ENCODE results near the gene ARHGAP26. TPM values are rescaled to one million over a fixed set of nuclear protein-coding genes. Genes with fewer than 3 reads are reported as not detected.

ARHGAP26 gene
- total RNA-seq, 4 donors from 2014 or later = 28.2 to 52.3 (median 37.9) TPM

- H3K4me3 ChIP-seq (replicated peaks in 1 of 3) = no peak overlapping the region
- 18 to 30% methylated on average over 7 of the region's 7 CpGs for WGBS, 2 donors
- H3K4me1 ChIP-seq = peaks cover 8 to 15% of the 10 kb centered on the region in 2 donors
These were observed 281.3 kb downstream of the ARHGAP26 start for GRCh38 chr5:143051244-143052058.

GRCh38 chr5:143052967-143053682 is 282.9 kb downstream of the ARHGAP26 start:
- WGBS, 2 donors = 92% methylated on average over 3 of the region's 3 CpGs
- intact Hi-C loops (cut with DNase I) = no loop called here
- TF ChIP-seq POLR2A (IDR thresholded peaks at IDR 0.05) (no peak), CTCF (IDR thresholded peaks at IDR 0.05) (no peak)

More at GRCh38 chr5:143051244-143052058, 281.3 kb downstream of the ARHGAP26 start:
- Histone ChIP-seq H3K27ac (peak overlapping the region; percentile 19 to 57 (median 27)), H3K27me3 (no peaks in the 10 kb centered on the region), H3K36me3 (no peaks in the 10 kb centered on the region), H3K9me3 (no peaks in the 10 kb centered on the region)
- TF ChIP-seq CTCF (IDR thresholded peaks at IDR 0.05) = no peak
- TF ChIP-seq POLR2A (IDR thresholded peaks at IDR 0.05) = no peak
- DNase-seq = peak; percentile 30 to 48
- intact Hi-C loops (cut with DNase I) = no loop called here

GRCh38 chr5:143053780-143054179 is 283.6 kb downstream of the ARHGAP26 start:
- intact Hi-C loops (cut with DNase I) = no loop called here
- WGBS, 2 donors = 89 to 90% methylated on average over 8 of the region's 8 CpGs
- no peak overlapping the region for H3K4me3 ChIP-seq (replicated peaks in 1 of 3)
- no peaks in the 10 kb centered on the region for H3K36me3 ChIP-seq
- DNase-seq = no peak
- no peak overlapping the region for H3K27ac ChIP-seq
- no peaks in the 10 kb centered on the region for H3K9me3 ChIP-seq
- no peaks in the 10 kb centered on the region for H3K27me3 ChIP-seq
- peaks cover 8 to 15% of the 10 kb centered on the region in 2 donors for H3K4me1 ChIP-seq
- TF ChIP-seq CTCF (IDR thresholded peaks at IDR 0.05) = no peak
- no peak for TF ChIP-seq POLR2A (IDR thresholded peaks at IDR 0.05)

More at GRCh38 chr5:143052967-143053682, 282.9 kb downstream of the ARHGAP26 start:
- no peak for DNase-seq
- H3K36me3 ChIP-seq = no peaks in the 10 kb centered on the region
- peaks cover 8 to 15% of the 10 kb centered on the region in 2 donors for H3K4me1 ChIP-seq
- H3K4me3 ChIP-seq (replicated peaks in 1 of 3) = no peak overlapping the region
- no peaks in the 10 kb centered on the region for H3K27me3 ChIP-seq
- no peaks in the 10 kb centered on the region for H3K9me3 ChIP-seq
- no peak overlapping the region for H3K27ac ChIP-seq

GRCh38 chr5:143054480-143054941 is 284.3 kb downstream of the ARHGAP26 start:
- no peaks in the 10 kb centered on the region for H3K9me3 ChIP-seq
- H3K27me3 ChIP-seq = no peaks in the 10 kb centered on the region
- TF ChIP-seq POLR2A (IDR thresholded peaks at IDR 0.05) (no peak), CTCF (IDR thresholded peaks at IDR 0.05) (no peak)
- no peak for DNase-seq
- no peak overlapping the region for H3K4me3 ChIP-seq (replicated peaks in 1 of 3)
- H3K27ac ChIP-seq = no peak overlapping the region
- H3K4me1 ChIP-seq = peaks cover 8 to 15% of the 10 kb centered on the region in 2 donors
- intact Hi-C loops (cut with DNase I) = no loop called here
- WGBS, 2 donors = 82 to 85% methylated on average over 5 of the region's 5 CpGs
- H3K36me3 ChIP-seq = no peaks in the 10 kb centered on the region
